Tibial nerve (tissue), 4 donors: ENCODE measurements around the gene RAB5B.

Experiments
- EP300 ChIP-seq, 2 donors: sonication (generic); formaldehyde crosslinking; IDR thresholded peaks; one replicate each; pipeline ENCODE4 v1.6.1; 2017; ENCODE audit warnings: antibody characterized with exemption in 2 of 2, mild to moderate bottlenecking in 1 of 2
- POLR2A ChIP-seq, 2 donors: fragments of 450-650 bp; IDR thresholded peaks; one replicate each; pipeline ENCODE4 v1.6.1; 2017; ENCODE audit warnings: antibody characterized with exemption in 2 of 2, mild to moderate bottlenecking in 2 of 2, moderate library complexity in 2 of 2
- TF ChIP-seq, protein P1 (sequence below), 5 experiments: fragments of 200-600 bp in 3 of 5; fragments of 450-650 bp in 2 of 5; sonication (generic) in 3 of 5; IDR thresholded peaks; one replicate each; pipeline ENCODE4 v1.5.1; 2016 to 2019; ENCODE audit warnings: antibody characterized with exemption in 5 of 5, mild to moderate bottlenecking in 3 of 5, moderate library complexity in 2 of 5

- TF ChIP-seq, protein P1, sequence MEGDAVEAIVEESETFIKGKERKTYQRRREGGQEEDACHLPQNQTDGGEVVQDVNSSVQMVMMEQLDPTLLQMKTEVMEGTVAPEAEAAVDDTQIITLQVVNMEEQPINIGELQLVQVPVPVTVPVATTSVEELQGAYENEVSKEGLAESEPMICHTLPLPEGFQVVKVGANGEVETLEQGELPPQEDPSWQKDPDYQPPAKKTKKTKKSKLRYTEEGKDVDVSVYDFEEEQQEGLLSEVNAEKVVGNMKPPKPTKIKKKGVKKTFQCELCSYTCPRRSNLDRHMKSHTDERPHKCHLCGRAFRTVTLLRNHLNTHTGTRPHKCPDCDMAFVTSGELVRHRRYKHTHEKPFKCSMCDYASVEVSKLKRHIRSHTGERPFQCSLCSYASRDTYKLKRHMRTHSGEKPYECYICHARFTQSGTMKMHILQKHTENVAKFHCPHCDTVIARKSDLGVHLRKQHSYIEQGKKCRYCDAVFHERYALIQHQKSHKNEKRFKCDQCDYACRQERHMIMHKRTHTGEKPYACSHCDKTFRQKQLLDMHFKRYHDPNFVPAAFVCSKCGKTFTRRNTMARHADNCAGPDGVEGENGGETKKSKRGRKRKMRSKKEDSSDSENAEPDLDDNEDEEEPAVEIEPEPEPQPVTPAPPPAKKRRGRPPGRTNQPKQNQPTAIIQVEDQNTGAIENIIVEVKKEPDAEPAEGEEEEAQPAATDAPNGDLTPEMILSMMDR (IDR thresholded peaks at IDR 0.05): no peak
- TF ChIP-seq POLR2A (IDR thresholded peaks at IDR 0.05): no peak
- TF ChIP-seq EP300 (IDR thresholded peaks at IDR 0.05): no peak
These were observed 60.9 kb downstream of the RAB5B start for GRCh38 chr12:56034586-56035332.
